MV-4-11 (cell line): ENCODE measurements around the gene EIF4B.
A peak's percentile ranks its signal among the peaks of the same experiment; 100 is the strongest.
"Not testable (repeated sequence)": the region's sequence is repeated elsewhere in the genome, so short reads cannot be mapped to it uniquely, and the experiment has no call there.

Source experiments
- DNase-seq: peaks from one replicate; lab custom pipeline; 2025; lab: John Stamatoyannopoulos, UW

Gene EIF4B

GRCh38 chr12:52992699-52993557 is 13.3 kb upstream of the EIF4B start:
- no peak for DNase-seq

GRCh38 chr12:52993558-52993869 is 12.7 kb upstream of the EIF4B start:
- no peak for DNase-seq

GRCh38 chr12:53004178-53004577 is 2.1 kb upstream of the EIF4B start:
- DNase-seq = no peak

- DNase-seq = no peak
These were observed 1.7 kb upstream of the EIF4B start for GRCh38 chr12:53004582-53004981.

GRCh38 chr12:53005215-53005985 is 856 bp upstream of the EIF4B start:
- DNase-seq = no peak

GRCh38 chr12:53006810-53007309 is 604 bp downstream of the EIF4B start:
- DNase-seq = peak; percentile 66

GRCh38 chr12:53007343-53007742 is 1.1 kb downstream of the EIF4B start:
- no peak for DNase-seq

- not testable (repeated sequence) for DNase-seq
These were observed 2.5 kb downstream of the EIF4B start for GRCh38 chr12:53008760-53009159.

- DNase-seq = no peak
These were observed 4.7 kb downstream of the EIF4B start for GRCh38 chr12:53010955-53011354.

GRCh38 chr12:53011889-53012288 is 5.6 kb downstream of the EIF4B start:
- no peak for DNase-seq

- DNase-seq = no peak
These were observed 6.7 kb downstream of the EIF4B start for GRCh38 chr12:53012928-53013327.

GRCh38 chr12:53014709-53015108 is 8.5 kb downstream of the EIF4B start:
- no peak for DNase-seq

GRCh38 chr12:53025250-53025649 is 19.0 kb downstream of the EIF4B start:
- no peak for DNase-seq

GRCh38 chr12:53027014-53027413 is 20.8 kb downstream of the EIF4B start:
- not testable (repeated sequence) for DNase-seq

- DNase-seq = no peak
These were observed 25.4 kb downstream of the EIF4B start for GRCh38 chr12:53031616-53032015.

- not testable (repeated sequence) for DNase-seq
These were observed 27.6 kb downstream of the EIF4B start for GRCh38 chr12:53033832-53034231.

- DNase-seq = no peak
These were observed 28.2 kb downstream of the EIF4B start for GRCh38 chr12:53034459-53034858.

GRCh38 chr12:53036802-53037201 is 30.5 kb downstream of the EIF4B start:
- no peak for DNase-seq

- no peak for DNase-seq
These were observed 33.6 kb downstream of the EIF4B start for GRCh38 chr12:53039851-53040250.

- DNase-seq = no peak
These were observed 36.6 kb downstream of the EIF4B start for GRCh38 chr12:53042607-53043454.

- DNase-seq = peak; percentile 9
These were observed 37.9 kb downstream of the EIF4B start for GRCh38 chr12:53044052-53044581.
